HG03175 (cell line): ENCODE measurements around the gene NFIA.
"Not testable (repeated sequence)": the region's sequence is repeated elsewhere in the genome, so short reads cannot be mapped to it uniquely, and the experiment has no call there.

Source experiments
- ATAC-seq: cut with Tn5 transposase; IDR thresholded peaks from one replicate; pipeline ENCODE4 v1.9.1; 2021; ENCODE audit warnings: mild to moderate bottlenecking, moderate library complexity; ENCODE audit not compliant: unreplicated experiment

NFIA gene

DNA sequence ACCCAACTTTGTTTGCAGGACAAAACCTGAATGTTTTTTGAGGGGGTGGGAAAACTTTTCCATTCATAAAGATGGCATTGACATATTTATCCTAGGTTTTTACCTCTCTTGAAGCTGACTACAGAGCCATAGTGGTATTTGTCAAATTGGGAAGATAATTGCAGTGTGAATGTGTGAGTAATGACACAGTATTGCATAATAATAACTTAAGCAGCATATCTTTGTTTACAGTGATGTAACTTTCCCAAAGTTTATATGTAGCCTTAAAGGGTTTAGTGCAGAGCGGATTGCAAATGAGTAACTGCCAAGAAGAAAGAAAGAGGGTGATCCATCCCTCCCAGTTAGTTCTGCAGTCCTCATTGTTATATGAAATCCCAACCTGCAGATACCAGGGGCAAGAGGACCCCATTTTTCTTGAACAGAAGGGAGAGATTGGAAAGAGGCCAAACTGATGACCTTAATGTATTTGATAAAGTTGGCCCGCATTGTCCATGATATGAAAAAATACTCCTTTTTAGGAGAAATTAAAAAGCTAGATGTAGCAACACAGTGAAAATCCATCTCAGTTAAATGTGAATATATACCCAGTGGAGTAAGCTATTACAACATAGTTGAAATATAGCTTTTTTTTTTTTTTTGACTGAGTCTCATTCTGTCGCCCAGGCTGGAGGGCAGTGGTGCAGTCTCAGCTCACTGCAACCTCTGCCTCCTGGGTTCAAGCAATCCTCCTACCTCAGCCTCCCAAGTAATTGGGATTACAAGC is 23.7 kb upstream of the NFIA start:
- no peak for ATAC-seq

DNA sequence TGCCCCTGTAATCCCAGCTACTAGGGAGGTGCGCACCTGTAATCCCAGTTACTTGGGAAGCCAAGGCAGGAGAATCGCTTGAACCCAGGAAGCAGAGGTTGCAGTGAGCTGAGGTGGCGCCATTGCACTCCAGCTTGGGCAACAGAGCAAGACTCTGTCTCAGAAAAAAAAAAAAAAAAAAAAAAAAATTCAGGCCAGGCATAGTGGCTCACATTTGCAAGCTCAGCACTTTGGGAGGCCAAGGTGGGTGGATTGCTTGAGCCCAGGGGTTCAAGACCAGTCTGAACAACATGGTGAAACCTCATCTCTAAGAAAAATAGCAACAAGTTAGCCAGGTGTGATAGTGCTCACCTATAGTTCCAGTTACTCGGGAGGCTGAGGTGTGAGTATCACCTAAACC is 20.8 kb upstream of the NFIA start:
- not testable (repeated sequence) for ATAC-seq

DNA sequence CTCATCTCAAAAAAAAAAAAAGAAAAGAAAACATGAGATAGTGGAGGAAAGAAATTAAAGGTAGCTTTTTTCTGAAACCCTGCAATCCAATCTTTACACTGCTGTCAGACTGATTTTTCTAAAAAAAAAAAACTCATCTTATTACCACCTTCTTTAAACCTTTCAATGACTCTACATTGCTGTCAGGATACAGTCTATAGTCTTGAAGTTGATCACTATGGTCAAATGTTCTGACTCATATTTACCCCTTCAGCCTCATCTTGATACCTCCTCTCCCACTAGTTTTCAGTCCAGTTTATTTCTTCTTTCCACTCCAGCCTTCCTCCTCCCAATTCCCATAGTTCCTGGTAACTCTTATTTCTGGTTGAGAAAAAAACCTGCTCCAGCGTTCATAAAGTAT is 17.7 kb upstream of the NFIA start:
- no peak for ATAC-seq

DNA sequence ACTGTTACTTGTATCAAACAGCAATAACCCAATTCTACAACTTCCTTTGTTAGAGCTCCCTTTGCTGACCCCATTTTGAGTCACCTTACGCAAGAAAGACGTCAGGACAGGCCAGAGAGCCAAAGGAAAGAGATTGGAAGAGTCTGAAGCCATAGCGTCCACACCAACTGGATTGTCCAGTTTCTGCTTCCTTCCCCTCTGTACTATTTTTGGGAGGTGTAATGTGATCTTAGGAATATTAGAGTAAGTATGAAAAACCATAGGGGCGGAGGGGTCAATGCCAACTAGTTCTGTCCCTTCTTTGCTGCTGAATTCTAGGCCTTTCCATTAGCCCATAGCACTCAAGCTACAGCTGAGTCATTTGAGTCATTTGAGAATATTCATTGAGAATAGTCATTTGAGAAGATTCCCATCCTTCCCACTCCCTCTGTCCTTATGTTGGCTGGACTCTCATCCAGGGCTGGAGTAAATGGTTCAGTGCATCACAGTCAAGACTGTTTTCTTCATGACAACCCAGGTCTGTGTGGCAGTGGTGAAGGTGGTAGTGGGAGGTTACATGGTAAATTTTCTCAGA is 14.8 kb upstream of the NFIA start:
- ATAC-seq = no peak

DNA sequence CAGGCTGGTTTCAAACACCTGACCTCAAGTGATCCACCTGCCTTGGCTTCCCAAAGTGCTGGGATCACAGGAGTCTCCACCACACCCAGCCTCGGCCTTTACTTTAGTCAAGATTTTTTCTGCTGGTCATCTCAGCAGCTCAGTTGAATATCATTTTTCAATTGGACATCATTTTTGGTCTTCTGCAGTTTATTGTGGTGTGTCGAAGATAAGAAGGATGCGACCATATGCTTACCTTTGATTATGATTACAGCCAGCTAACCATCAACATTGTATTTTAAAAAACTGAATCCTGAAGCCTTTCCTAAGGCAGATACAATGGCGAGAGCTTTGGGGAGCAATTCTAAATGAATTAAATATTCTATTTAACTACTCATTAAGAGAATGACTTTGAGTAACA is 12.3 kb upstream of the NFIA start:
- ATAC-seq = no peak

DNA sequence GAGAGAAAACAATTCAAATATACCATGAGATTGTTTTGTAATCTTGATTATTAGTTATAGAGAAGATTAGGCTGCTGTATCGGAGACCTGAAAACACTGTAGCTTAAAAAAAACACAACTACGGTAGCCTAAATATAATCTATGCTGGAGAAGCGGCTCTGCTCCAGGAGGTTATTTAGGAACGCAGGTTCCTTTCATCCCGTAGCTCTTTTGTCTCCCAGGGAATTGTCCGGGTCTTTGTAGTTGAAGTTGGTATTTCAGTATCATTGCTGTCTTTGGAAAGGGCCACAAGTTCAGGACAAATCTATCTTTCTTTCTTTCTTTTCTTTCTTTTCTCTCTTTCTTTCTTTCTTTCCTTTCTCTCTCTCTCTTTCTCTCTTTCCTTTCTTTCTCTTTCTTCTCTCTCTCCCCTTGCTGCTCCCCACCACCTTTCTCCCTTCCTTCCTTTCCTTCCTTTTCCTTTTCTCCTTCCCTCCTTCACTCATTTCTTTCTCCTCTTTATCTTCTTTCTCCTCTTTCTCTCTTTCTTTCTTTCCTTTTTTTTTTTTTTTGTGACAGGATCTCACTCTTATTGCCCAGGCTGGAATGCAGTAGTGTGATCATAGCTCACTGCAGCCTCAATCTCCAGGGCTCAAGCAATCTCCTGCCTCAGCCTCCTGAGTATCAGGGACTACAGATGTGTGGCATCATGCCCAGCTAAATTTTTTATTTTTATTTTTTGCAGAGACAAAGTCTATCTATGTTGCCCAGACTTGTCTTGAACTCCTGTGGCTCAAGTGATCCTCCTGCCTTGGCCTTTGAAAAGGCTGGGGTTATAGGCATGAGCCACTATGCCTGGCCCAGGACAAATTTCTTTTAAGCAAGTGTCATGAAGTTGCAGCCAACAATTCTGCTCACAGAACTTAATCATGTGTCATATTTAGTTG is 10.9 kb upstream of the NFIA start:
- no peak for ATAC-seq

DNA sequence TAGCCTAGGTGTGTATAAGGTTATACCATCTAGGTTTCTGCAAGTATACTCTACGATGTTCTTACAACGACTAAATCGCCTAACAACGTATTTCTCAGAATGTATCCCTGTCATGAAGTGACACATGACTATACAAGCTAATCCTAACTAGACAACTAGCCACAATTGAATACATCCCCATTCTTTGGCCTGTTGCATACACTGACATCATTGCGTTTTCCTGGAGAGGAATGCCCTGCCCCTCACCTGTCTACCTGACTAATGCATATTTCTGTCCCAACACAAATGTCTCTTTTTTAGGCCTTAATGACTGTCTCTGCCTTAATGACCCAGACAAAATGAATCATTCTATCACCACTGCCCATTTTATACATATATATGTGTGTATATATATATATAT is 8.5 kb upstream of the NFIA start:
- no peak for ATAC-seq

DNA sequence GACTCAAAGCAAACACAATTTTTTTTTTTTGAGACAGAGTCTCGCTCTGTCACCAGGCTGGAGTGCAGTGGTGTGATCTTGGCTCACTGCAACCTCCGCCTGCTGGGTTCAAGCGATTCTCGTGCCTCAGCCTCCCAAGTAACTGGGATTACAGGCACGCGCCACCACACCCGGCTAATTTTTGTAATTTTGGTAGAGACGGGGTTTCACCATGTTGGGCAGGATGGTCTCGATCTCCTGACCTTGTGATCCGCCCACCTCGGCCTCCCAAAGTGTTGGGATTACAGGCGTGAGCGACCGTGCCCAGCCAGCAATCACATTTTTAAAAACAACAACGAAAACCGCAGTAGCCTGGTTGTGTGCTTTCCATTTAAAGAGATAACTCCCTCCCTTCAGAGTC is 6.5 kb upstream of the NFIA start:
- ATAC-seq = not testable (repeated sequence)

DNA sequence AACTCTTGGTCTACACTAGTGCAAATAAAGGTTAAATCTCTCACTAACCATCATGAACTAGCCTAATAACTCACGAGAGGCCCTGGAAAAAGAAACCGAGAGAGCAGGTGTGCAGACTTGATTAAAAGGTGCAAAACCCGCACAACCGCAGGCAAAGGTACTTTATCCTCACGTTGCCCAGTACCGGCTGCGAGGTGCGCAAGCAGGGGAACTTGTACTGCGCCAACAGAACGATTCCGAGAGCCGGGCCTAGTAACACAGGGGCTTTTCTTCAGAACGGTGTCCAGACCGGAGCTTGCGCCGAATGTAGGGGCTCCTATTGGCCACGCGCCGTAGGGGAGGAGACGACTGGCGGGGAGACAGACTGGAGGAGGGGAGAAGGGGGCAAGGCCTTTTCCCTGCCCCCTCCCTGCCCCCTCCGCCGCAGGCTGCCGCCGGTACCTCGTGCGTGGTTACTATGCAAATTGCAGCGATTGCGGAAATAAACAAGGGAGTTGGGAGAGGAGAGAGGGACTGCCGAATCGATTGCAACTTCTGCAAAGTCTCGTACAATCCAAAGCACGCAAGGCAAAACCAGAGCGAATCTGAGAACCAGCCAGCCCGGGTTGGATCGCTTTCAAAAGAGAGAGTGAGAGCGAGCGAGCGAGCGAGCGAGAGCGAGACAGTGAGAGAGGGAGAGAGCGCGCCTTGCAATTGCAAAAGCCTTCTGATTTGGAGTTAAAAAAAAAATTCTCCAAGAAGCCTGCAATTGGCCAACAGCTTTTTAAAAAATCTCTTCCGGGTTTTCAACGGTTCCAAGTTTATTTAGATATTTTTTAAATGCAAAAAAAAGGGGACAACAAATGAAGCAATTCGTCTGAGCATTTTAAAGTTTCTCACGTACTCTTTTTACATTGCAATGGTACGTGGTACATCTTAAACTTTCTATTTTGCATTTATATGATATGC is 5.4 kb upstream of the NFIA start:
- ATAC-seq = peak; percentile 78

DNA sequence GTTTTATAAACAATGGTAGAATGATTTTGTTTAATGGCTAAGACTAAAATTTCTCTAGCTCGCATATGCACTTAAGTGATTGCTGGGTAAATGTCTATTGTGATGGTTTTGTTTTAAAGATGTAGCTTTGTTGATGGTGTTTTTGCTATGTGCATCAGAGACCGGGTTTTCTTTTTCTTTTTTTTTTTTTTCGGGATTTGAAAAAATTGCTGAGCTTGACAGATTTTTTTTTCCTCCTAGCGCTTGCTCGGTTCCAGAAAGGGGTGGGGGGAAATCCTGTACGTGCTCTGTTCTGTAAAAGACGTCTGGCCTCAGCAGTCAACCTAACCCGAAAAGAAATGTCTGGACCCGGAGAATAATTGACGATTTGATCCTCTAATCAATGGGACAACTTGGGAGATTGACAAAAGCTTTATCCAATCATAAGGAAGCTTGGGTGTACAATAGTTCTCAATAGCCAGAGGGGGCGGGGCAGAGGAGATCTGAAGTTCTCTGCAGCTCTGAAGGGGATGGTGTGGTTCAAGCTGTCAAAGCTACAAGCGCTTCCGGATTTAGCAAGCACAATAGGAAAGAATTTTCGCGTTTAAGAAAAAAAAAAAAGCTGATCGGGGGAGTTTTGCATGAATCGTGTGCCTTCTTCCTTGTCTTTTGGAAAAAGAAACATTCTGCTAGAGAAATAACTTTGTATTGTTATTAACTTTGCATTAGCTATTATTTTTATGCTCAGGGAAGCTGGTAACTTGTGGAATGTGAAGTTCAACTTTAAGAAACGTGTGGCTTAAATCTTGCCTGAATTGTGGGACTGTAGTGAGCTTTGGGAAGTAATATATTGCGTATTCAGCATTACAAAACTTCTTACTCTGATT is 4.5 kb upstream of the NFIA start:
- peak; percentile 63 for ATAC-seq

DNA sequence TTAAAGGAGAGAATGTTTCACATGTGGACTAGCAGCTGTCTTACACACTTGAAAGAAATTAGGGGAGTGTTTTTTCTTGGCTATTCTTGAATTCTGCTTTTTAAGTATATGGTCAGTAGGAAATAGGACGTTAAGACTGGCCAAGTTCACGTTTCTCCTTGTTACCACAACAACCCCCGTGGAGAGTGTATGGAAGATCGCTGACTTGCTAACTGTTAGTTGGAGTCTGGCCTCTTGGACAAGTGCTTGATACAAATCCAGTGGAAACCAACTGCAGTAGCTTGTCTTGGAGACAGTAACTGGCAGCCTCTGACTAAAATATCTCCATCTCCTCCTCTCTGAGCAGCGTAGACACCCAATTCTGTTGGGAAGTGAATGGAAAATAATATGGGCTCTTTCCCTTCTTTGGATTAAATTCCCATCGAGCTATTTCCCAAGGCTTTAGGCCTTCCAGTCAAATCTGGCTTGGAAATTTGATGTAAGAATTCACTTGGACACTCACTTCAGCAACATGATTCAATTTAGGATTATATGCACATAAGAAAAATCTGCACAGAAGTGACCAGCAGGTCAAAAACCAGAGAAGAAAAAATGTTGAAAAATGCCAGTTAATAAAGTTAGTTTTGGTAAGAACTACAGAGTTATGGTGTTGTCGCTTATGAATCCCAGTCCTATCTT is 3.6 kb upstream of the NFIA start:
- no peak for ATAC-seq

DNA sequence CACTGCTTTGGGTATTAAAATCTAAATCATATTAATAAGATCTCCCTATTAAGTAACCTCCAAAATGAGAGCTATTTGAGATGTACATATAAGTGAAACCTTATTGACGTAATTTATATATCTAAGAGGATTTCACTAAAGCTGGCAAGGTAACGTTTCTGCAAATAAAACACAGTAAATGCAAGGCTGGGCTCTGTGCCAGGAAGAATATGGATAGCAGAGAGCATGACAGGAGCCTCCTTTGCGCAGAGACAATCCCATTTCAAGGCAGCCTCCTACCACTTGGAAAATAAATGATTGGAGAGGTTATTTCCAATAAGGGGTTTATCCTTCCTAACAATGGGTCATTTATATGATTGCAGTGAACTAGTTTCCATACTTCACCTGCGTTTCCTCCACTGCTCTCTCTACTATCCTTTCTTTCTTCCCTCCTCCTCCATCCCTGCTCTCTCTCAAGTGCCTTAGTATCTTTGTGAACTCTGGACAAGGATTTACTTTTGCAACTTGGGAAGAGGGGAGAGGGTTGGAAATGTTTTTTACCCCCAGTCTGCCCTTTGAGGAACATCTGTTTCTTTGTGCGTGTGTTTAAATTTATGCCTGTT is 3.0 kb upstream of the NFIA start:
- ATAC-seq = no peak

DNA sequence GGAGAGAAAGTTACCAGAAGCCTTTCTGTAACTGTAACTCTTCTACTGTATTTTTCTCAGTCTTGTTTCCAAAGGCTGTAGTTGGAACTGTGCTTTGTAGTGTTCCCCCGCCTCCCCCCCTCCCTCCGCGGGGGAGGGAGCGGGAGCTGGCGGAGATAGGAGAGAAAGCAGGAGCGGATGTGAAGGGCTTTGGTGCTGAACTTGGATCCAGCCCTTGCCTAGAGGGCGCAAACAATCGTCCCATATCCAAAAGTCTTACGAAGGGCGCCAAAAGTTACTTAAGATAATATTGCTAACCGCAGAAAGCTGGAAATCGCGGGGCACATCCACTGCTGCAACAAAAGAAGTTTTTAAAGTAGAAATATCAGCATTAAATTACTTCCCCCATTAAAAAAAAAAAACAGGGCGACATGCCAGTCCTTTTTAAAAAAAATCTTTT is 2.4 kb upstream of the NFIA start:
- ATAC-seq = no peak

DNA sequence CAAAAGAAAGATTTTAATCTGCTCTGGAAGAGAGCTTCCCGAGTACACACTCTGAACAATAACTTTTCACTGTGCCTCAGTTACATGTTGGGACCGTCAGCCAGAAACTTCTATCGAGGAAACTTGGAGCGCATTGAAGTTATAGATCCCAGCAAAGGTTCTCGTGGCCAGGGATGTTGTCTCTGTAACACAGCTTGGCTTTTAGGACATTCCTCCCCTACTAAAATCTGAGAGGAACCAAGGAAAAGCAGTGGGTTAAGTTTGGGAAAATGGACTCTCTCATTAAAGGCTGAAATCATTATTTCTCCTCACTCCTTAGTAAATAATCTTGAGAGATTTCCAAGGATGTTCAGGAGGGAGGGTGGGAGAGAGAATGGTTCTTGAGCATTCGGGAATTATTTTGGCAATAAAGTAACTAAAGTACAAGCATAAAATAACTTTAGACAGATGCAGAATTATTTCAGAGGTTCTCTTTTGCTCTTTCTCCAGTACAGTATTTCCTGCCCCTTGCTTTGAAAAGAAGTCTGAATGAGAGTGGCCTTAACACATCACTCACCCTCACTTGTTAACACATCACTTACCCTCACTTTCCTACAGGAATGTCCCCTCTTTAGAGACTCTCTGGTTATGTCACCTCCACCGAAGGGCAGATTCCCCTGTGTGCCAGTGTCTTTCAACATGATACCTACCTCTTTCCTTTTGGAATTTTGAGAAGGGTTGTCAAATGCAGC is 1.8 kb upstream of the NFIA start:
- no peak for ATAC-seq

DNA sequence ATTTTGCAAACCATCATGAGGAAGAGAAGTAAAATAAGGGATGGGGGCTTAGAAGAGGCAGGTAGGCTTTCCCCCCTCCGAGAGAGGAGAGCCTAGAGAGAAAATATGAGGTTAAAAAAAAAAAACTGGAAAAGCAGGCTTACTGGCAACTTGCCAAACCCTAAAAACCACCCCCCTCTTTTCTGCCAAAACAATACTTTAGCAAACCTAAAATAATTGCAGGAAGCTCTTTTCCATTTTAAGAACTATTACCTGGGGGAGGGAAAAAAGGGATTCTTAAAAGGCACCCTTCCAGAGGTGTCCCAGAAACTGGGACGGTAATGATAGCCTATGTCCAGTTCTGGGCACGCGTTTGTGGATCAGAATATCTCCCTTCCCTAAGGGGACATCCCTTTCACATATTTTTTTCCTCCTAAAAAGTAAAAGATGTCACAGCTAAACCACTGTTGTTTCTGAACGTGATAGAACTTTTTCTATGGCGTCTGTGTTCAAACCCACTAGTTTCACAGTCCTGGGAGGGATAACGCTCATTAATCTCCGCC is 1.1 kb upstream of the NFIA start:
- ATAC-seq = no peak

DNA sequence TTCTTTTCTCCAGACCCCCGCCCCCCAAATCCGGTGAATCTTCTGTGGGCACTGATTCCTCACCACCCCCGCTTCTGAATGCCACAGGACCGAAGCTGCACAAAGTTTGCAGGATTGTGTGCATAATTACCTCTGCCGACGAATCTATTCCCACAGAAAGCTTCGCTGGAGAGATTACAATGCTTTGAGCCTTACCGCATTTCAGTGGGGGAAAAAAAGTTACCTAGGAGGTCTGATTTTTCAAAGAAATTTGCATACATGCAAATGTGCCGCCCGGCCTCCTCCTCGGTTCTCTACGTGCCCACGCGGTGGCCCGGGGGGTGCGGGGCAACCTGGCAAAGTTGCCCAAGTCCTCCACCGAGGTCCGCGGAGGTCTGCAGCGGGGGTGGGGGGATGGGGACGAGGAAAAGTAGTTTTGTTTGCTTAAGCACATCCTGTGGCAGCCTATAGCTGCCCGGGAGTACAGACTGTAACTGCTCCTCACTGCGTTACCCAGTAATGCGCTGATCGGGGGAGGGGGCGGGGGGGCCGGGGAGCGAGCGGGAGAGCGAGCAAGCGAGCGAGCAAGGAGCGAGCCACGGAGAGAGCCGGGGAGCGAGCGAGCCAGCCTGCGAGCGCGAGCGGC is 563 bp upstream of the NFIA start:
- ATAC-seq = no peak
